Suppressor macrophage treated with lipopolysaccharide for 1 hour (primary cell): ENCODE data around the gene C10orf120.

Experiments used
- DNase-seq, 3 donors: peaks; one replicate each; pipeline ENCODE4 v3.0.0-alpha.2; 2020 to 2022

C10orf120 gene

GRCh38 chr10:122702275-122702674 lies 2.6 kb upstream of the C10orf120 start:
- DNase-seq, result no peak

- DNase-seq, result no peak
Measured at GRCh38 chr10:122701652-122702051, 2.0 kb upstream of the C10orf120 start.

GRCh38 chr10:122696687-122697086 lies 3.0 kb downstream of the C10orf120 start:
- DNase-seq, result no peak

GRCh38 chr10:122692744-122693143 lies 6.9 kb downstream of the C10orf120 start:
- DNase-seq, result no peak

GRCh38 chr10:122689146-122689820 lies 10.4 kb downstream of the C10orf120 start:
- no peak for DNase-seq

- DNase-seq, result no peak
Measured at GRCh38 chr10:122688293-122688989, 11.2 kb downstream of the C10orf120 start.

- DNase-seq, result no peak
Measured at GRCh38 chr10:122682522-122682921, 17.1 kb downstream of the C10orf120 start.

GRCh38 chr10:122678266-122678665 lies 21.4 kb downstream of the C10orf120 start:
- no peak for DNase-seq

- DNase-seq, result no peak
Measured at GRCh38 chr10:122675278-122675677, 24.4 kb downstream of the C10orf120 start.

GRCh38 chr10:122674781-122675180 lies 24.9 kb downstream of the C10orf120 start:
- no peak for DNase-seq

GRCh38 chr10:122673731-122674130 lies 25.9 kb downstream of the C10orf120 start:
- no peak for DNase-seq

- no peak for DNase-seq
Measured at GRCh38 chr10:122673269-122673668, 26.4 kb downstream of the C10orf120 start.

- DNase-seq, result no peak
Measured at GRCh38 chr10:122672655-122673054, 27.0 kb downstream of the C10orf120 start.

GRCh38 chr10:122671355-122671754 lies 28.3 kb downstream of the C10orf120 start:
- DNase-seq, result no peak

GRCh38 chr10:122669842-122670241 lies 29.8 kb downstream of the C10orf120 start:
- DNase-seq, result no peak

- DNase-seq, result no peak
Measured at GRCh38 chr10:122669045-122669444, 30.6 kb downstream of the C10orf120 start.

GRCh38 chr10:122665946-122666345 lies 33.7 kb downstream of the C10orf120 start:
- no peak for DNase-seq

- DNase-seq, result no peak
Measured at GRCh38 chr10:122665329-122665860, 34.3 kb downstream of the C10orf120 start.

- DNase-seq, result no peak
Measured at GRCh38 chr10:122664501-122664900, 35.1 kb downstream of the C10orf120 start.

GRCh38 chr10:122663516-122664130 lies 36.0 kb downstream of the C10orf120 start:
- DNase-seq, result no peak

GRCh38 chr10:122662231-122662630 lies 37.4 kb downstream of the C10orf120 start:
- no peak for DNase-seq

GRCh38 chr10:122660696-122661095 lies 39.0 kb downstream of the C10orf120 start:
- DNase-seq, result no peak

GRCh38 chr10:122659651-122660050 lies 40.0 kb downstream of the C10orf120 start:
- DNase-seq, result no peak

- DNase-seq, result no peak
Measured at GRCh38 chr10:122659126-122659525, 40.5 kb downstream of the C10orf120 start.
